SU-DHL-6 (cell line): ENCODE results near the gene MARCHF10.

Experiments
- H2AFZ ChIP-seq: fragments of 200-600 bp; sonication (generic); 2 replicates; pipeline ENCODE4 v1.6.1; 2014; ENCODE audit warnings: low read depth, mild to moderate bottlenecking, moderate library complexity, mixed read lengths, antibody characterized with exemption, low read length; ENCODE audit not compliant: severe bottlenecking
- H3F3A ChIP-seq: fragments of 200-600 bp; shearing (Covaris generic); 2 replicates; pipeline ENCODE4 v1.6.0; 2016; ENCODE audit warnings: antibody characterized with exemption, mild to moderate bottlenecking; ENCODE audit not compliant: insufficient read depth
- H3K27ac ChIP-seq: fragments of 200-600 bp; sonication (generic); 2 replicates; pipeline ENCODE4 v1.5.1; 2016; ENCODE audit warnings: low read depth, mild to moderate bottlenecking, low read length, moderate library complexity, mixed read lengths
- H3K27me3 ChIP-seq: fragments of 200-600 bp; sonication (generic), shearing (Covaris generic); 2 replicates; pipeline ENCODE4 v1.6.0; 2014; ENCODE audit warnings: mild to moderate bottlenecking, low read length
- H3K36me3 ChIP-seq: fragments of 200-600 bp; sonication (generic); 2 replicates; pipeline ENCODE4 v1.6.1; 2014; ENCODE audit warnings: mild to moderate bottlenecking, low read length, mixed read lengths
- H3K4me2 ChIP-seq: fragments of 300-600, 200-600 bp; shearing (Covaris generic), sonication (generic); 2 replicates; pipeline ENCODE4 v1.6.0; 2014; ENCODE audit warnings: low read length, low read depth, mild to moderate bottlenecking; ENCODE audit not compliant: poor library complexity, severe bottlenecking
- H3K4me3 ChIP-seq: fragments of 200-600 bp; sonication (generic); 2 replicates; pipeline ENCODE4 v1.5.1; 2014; ENCODE audit warnings: antibody characterized with exemption, low read length, mild to moderate bottlenecking, mixed read lengths; ENCODE audit not compliant: insufficient read depth, poor library complexity, severe bottlenecking
- H3K79me2 ChIP-seq: fragments of 200-600 bp; sonication (generic); 2 replicates; pipeline ENCODE4 v1.6.1; 2014; ENCODE audit warnings: mild to moderate bottlenecking, low read length, moderate library complexity; ENCODE audit not compliant: insufficient read depth
- H3K9ac ChIP-seq: fragments of 200-600 bp; sonication (generic); 2 replicates; pipeline ENCODE4 v1.7.0; 2014; ENCODE audit warnings: mild to moderate bottlenecking, low read length
- H3K9me2 ChIP-seq: fragments of 200-600 bp; sonication (generic); replicated peaks from 2 replicates; pipeline ENCODE4 v1.6.1; 2014; ENCODE audit warnings: low read length; ENCODE audit not compliant: insufficient read depth
- H3K9me3 ChIP-seq: fragments of 200-600 bp; sonication (generic); 2 replicates; pipeline ENCODE4 v1.6.1; 2014; ENCODE audit warnings: low read length, mixed read lengths; ENCODE audit not compliant: insufficient read depth
- H4K20me1 ChIP-seq: fragments of 200-600 bp; sonication (generic); 2 replicates; pipeline ENCODE4 v1.6.1; 2014; ENCODE audit warnings: low read depth, mild to moderate bottlenecking, antibody characterized with exemption, low read length, moderate library complexity, mixed read lengths
- EZH2phosphoT487 ChIP-seq: fragments of 200-600 bp; sonication (generic), shearing (Covaris generic); conservative IDR thresholded peaks from 2 replicates; pipeline ENCODE4 v1.6.1; 2018; ENCODE audit warnings: mild to moderate bottlenecking, antibody characterized with exemption, low read length, moderate library complexity, mixed read lengths
- TF ChIP-seq, protein P1 (sequence below): fragments of 200-600 bp; sonication (generic); IDR thresholded peaks from one replicate; pipeline ENCODE4 v1.5.1; 2017; ENCODE audit warnings: antibody characterized with exemption, mild to moderate bottlenecking, low read length, moderate library complexity; ENCODE audit not compliant: insufficient read depth, poor library complexity, severe bottlenecking

Gene MARCHF10

DNA sequence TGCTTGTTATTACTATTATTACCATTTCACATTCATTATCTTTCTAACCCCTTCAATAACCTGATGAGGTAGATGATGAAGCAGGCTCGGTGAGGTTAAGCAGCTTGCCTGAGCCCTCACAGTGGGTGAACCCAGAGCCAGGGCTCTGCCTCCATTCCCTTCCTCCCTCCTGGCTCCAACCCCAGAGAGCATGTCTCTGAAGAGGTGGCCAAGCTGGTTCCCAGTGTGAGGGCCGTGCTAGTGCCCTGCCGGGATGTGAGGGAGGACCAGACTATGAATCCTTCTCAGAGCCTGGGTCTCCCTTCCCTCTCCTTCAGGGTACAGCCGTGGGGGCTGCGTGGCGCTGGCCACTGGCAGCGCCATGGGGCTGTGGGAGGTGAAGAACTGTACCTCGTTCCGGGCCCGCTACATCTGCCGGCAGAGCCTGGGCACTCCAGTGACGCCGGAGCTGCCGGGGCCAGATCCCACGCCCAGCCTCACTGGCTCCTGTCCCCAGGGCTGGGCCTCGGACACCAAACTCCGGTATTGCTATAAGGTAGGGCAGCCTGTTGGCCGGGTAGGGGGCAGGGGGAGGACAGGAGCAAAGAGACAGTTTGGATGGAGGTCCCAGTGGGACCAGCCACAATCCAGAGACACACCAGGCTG is 131.0 kb downstream of the MARCHF10 start:
- Histone ChIP-seq H3K4me2 (no peak overlapping the region), H3K27ac (no peak overlapping the region), H2AFZ (no peak overlapping the region), H3K36me3 (no peaks in the 10 kb centered on the region), H3K27me3 (no peaks in the 10 kb centered on the region), H3K79me2 (no peaks in the 10 kb centered on the region), H3F3A (no peaks in the 10 kb centered on the region), H4K20me1 (no peaks in the 10 kb centered on the region), H3K9ac (no peak overlapping the region), H3K9me2 (no peaks in the 10 kb centered on the region), H3K9me3 (no peaks in the 10 kb centered on the region), H3K4me3 (no peak overlapping the region)
- TF ChIP-seq EZH2phosphoT487: no peak
- TF ChIP-seq, protein P1, sequence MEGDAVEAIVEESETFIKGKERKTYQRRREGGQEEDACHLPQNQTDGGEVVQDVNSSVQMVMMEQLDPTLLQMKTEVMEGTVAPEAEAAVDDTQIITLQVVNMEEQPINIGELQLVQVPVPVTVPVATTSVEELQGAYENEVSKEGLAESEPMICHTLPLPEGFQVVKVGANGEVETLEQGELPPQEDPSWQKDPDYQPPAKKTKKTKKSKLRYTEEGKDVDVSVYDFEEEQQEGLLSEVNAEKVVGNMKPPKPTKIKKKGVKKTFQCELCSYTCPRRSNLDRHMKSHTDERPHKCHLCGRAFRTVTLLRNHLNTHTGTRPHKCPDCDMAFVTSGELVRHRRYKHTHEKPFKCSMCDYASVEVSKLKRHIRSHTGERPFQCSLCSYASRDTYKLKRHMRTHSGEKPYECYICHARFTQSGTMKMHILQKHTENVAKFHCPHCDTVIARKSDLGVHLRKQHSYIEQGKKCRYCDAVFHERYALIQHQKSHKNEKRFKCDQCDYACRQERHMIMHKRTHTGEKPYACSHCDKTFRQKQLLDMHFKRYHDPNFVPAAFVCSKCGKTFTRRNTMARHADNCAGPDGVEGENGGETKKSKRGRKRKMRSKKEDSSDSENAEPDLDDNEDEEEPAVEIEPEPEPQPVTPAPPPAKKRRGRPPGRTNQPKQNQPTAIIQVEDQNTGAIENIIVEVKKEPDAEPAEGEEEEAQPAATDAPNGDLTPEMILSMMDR: no peak

DNA sequence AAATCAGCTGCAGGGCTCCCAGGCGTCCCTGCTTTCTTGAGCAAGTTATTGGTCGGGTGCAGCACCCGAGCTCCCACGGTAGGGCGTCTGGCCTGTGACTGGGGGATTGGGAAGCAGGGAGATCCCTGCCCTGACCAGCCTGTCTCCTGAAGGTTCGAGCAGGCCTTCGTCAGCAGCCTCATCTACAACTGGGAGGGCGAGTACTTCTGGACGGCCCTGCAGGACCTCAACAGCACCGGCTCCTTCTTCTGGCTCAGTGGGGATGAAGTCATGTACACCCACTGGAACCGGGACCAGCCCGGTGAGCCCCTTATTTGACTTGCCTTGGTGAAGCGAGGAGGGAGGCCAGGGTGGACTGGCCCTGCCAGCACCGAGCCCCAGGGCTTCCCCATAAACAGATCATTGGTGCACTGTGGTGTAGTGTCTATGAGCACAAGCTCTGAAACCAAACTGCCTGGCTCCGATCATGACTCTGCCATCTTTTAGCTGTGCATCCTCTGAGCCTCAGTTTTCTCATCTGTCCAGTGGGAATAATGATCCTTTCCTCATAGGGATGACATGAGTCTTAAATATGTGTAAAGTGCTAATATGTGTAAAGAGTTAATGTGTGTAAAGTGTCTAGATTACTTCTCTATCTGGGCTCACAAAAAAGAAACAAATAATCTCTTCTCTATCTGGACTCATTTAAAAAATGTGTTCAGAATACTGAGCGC is 131.7 kb downstream of the MARCHF10 start:
- no peaks in the 10 kb centered on the region for H3F3A ChIP-seq
- no peak overlapping the region for H2AFZ ChIP-seq
- H3K79me2 ChIP-seq: no peaks in the 10 kb centered on the region
- no peak overlapping the region for H3K4me3 ChIP-seq
- no peak overlapping the region for H3K27ac ChIP-seq
- H3K9me3 ChIP-seq: no peaks in the 10 kb centered on the region
- H4K20me1 ChIP-seq: no peaks in the 10 kb centered on the region
- H3K9me2 ChIP-seq: no peaks in the 10 kb centered on the region
- no peaks in the 10 kb centered on the region for H3K36me3 ChIP-seq
- no peaks in the 10 kb centered on the region for H3K27me3 ChIP-seq
- TF ChIP-seq, protein P1: no peak
- no peak for TF ChIP-seq EZH2phosphoT487
- H3K9ac ChIP-seq: no peak overlapping the region
- H3K4me2 ChIP-seq: no peak overlapping the region

DNA sequence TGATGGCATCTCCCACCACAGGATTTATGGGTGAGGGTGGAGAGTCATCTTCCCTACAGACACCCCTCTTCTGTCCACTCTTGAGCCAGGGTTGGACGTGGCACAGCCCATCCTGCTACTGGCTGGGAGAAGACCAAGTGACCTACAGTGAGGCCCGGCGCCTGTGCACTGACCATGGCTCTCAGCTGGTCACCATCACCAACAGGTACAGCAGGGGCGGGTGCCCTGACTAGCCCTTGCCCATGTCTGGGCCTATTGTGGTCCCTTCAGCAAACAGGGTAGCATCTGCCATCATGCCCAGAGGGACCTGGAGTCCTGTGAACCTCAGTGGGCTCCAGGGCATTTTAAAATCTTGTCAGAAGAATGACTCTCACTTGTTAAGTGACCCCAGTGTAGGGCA is 132.4 kb downstream of the MARCHF10 start:
- Histone ChIP-seq H3K27me3 (no peaks in the 10 kb centered on the region), H3K27ac (no peak overlapping the region), H3K79me2 (no peaks in the 10 kb centered on the region), H3K9me3 (no peaks in the 10 kb centered on the region), H2AFZ (no peak overlapping the region), H3K4me2 (no peak overlapping the region), H3K9ac (no peak overlapping the region), H3F3A (no peaks in the 10 kb centered on the region), H3K9me2 (no peaks in the 10 kb centered on the region), H4K20me1 (no peaks in the 10 kb centered on the region), H3K36me3 (no peaks in the 10 kb centered on the region), H3K4me3 (no peak overlapping the region)
- no peak for TF ChIP-seq EZH2phosphoT487
- TF ChIP-seq, protein P1: no peak
